GM12878 (cell line): ENCODE results near the gene MIEN1.

Source experiments
- CEBPB ChIP-seq, 2 experiments: fragments of 150-350 bp in 1 of 2; IDR thresholded peaks; 2 replicates each; pipeline ENCODE4 v1.6.1; 2012 to 2014; ENCODE audit warnings: low read depth in 2 of 2, low read length in 2 of 2, borderline replicate concordance in 1 of 2, inconsistent platforms in 1 of 2
- CTCF ChIP-seq, 3 experiments: IDR thresholded peaks in 2 of 3; conservative IDR thresholded peaks in 1 of 3; 2 replicates each; pipeline ENCODE4 v1.5.1; 2011; ENCODE audit warnings: low read depth in 3 of 3, low read length in 3 of 3, mild to moderate bottlenecking in 3 of 3, control low read depth in 2 of 3, moderate library complexity in 2 of 3, inconsistent platforms in 1 of 3, mixed read lengths in 1 of 3; ENCODE audit not compliant: control insufficient read depth in 2 of 3, insufficient read depth in 1 of 3; ENCODE audit errors: extremely low read depth in 1 of 3
- EZH2 ChIP-seq: IDR thresholded peaks from 2 replicates; pipeline ENCODE4 v1.6.1; 2012; ENCODE audit warnings: low read depth, mild to moderate bottlenecking, control low read depth, inconsistent platforms, low read length, borderline replicate concordance; ENCODE audit not compliant: control insufficient read depth
- HDGF ChIP-seq: fragments of 450-650 bp; IDR thresholded peaks from 2 replicates; pipeline ENCODE4 v1.6.1; 2016; ENCODE audit warnings: antibody characterized with exemption
- IRF3 ChIP-seq: fragments of 450-650 bp; IDR thresholded peaks from 2 replicates; pipeline ENCODE4 v1.6.1; 2014; ENCODE audit warnings: mild to moderate bottlenecking
- MAX ChIP-seq: IDR thresholded peaks from 2 replicates; pipeline ENCODE4 v1.6.1; 2012; ENCODE audit warnings: low read depth, low read length, improper control_type of control experiment
- POU2F2 ChIP-seq: IDR thresholded peaks from 3 replicates; pipeline ENCODE4 v1.6.1; 2011; ENCODE audit warnings: low read depth, mild to moderate bottlenecking, low read length, borderline replicate concordance
- SRF ChIP-seq, 2 experiments: IDR thresholded peaks; 2 replicates each; pipeline ENCODE4 v1.6.1; 2011; ENCODE audit warnings: low read depth in 2 of 2, low read length in 2 of 2, mild to moderate bottlenecking in 1 of 2, moderate library complexity in 1 of 2
- USF2 ChIP-seq: IDR thresholded peaks from 2 replicates; pipeline ENCODE4 v1.6.1; 2011; ENCODE audit warnings: low read depth, low read length, improper control_type of control experiment, borderline replicate concordance
- ZNF384 ChIP-seq: IDR thresholded peaks from 2 replicates; pipeline ENCODE4 v1.6.1; 2012; ENCODE audit warnings: low read depth, mild to moderate bottlenecking, low read length, improper control_type of control experiment, borderline replicate concordance

GRCh38 chr17:39711851-39712250, 18.5 kb downstream of the MIEN1 start:
- TF ChIP-seq POU2F2 (no peak), CEBPB (IDR thresholded peaks at IDR 0.05; ENCODE audit: borderline replicate concordance in 1 of 2, low read depth in 2 of 2, low read length in 2 of 2) (no peak), MAX (no peak), EZH2 (no peak), HDGF (no peak), USF2 (no peak), SRF (IDR thresholded peaks at IDR 0.05; ENCODE audit: low read depth in 2 of 2, low read length in 2 of 2) (no peak), CTCF (IDR thresholded peaks at IDR 0.05 in 2 of 3, conservative IDR thresholded peaks at IDR 0.05 in 1 of 3; ENCODE audit: control insufficient read depth in 2 of 3, extremely low read depth in 1 of 3, insufficient read depth in 1 of 3, low read depth in 3 of 3, low read length in 3 of 3) (no peak), ZNF384 (no peak), IRF3 (no peak)
